SU-DHL-6 (cell line): ENCODE measurements around the gene ITPR1.

Experiments
- CTCF ChIP-seq: fragments of 200-600 bp; sonication (generic); IDR thresholded peaks from one replicate; pipeline ENCODE4 v1.5.1; 2017; ENCODE audit warnings: antibody characterized with exemption, mild to moderate bottlenecking, low read length, moderate library complexity; ENCODE audit not compliant: insufficient read depth, poor library complexity, severe bottlenecking
- EZH2phosphoT487 ChIP-seq: fragments of 200-600 bp; sonication (generic), shearing (Covaris generic); conservative IDR thresholded peaks from 2 replicates; pipeline ENCODE4 v1.6.1; 2018; ENCODE audit warnings: mild to moderate bottlenecking, antibody characterized with exemption, low read length, moderate library complexity, mixed read lengths

DNA sequence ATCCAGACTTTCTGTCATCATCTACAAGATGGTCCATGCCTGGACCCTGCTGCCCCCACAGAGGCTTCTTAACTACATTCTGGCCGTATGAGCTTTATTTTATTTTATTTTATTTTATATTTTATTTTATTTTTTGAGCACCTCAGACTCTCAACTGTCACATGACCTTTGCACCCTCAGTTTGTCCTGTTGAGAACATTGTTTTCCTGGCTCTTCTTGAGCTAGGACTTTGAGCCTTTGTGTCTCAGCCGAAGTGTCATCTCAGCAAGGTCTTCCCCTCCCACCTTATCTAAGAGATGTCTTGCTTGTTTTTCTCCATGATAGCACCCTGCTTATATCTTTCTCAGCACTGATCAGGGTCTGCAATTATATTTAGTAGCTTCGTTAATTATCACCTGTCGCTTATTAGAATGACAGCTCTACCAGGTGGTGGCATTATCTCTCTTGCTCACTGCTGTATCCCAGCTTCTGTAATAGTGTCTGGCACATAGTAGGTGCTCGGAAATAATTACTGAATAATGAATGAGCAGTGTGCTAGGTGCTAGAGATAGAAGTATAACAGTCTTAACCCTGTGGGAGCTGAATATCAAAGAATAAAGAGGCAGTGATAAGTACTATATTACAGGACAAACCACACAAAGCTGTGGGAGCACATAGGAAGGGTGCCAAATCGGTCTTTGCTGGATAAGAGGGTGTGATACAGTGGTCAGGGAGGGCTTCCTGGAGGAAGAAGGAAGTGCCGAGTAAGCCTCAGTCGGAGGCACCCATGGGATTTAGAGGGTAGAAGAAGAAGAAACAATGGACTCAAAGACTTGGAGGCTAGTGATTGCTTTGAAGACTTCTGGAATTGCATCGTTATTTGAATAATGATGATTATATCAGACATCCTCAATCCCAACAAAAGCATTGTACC is 136.2 kb downstream of the ITPR1 start:
- no peak for TF ChIP-seq CTCF
- no peak for TF ChIP-seq EZH2phosphoT487
